HG03139 (cell line): ENCODE measurements around the gene SLCO4C1.
"Not testable (repeated sequence)": the region's sequence is repeated elsewhere in the genome, so short reads cannot be mapped to it uniquely, and the experiment has no call there.

Experiments used
- ATAC-seq: cut with Tn5 transposase; IDR thresholded peaks from one replicate; pipeline ENCODE4 v1.9.1; 2021; ENCODE audit not compliant: unreplicated experiment

The SLCO4C1 gene

DNA sequence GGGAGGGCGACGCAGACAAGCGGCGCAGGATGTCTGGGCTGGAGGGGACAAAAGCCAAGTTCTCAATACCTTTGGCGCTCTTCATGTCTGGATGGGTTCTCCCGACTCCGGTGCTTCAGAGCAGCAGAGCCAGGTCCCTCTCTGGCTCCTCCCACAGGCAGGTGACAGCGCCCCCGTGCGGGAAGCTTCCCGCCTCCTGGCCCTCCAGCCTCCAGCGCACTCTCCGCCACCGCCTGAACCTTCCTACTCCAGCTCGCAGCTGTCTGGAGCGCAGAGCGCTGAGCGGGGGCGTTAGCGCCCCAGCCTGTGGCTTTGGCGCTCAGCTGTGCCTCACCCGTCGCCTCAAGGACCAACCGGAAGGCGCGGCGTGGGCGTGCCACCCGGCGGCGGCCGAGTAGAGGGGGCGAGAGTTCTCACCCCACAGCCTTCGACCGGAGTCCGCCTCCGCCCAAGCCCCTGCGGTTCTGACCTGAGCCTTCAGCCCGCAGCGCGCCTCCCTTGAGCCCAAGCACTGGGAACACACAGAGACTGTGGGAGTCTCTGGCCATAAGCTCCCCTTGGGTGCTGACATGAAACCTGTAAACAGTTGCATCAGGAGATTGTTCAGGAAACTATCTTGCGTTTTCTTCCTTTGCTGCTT, at the start of gene SLCO4C1:
SLCO4C1 (minus strand) TSS at position 107 of the 640 bp plus-strand sequence; CDS start at position 85, 22 bp downstream.
- peak; percentile 96 for ATAC-seq

GRCh38 chr5:102341681-102342288, 45.7 kb upstream of the SLCO4C1 start:
- no peak for ATAC-seq

DNA sequence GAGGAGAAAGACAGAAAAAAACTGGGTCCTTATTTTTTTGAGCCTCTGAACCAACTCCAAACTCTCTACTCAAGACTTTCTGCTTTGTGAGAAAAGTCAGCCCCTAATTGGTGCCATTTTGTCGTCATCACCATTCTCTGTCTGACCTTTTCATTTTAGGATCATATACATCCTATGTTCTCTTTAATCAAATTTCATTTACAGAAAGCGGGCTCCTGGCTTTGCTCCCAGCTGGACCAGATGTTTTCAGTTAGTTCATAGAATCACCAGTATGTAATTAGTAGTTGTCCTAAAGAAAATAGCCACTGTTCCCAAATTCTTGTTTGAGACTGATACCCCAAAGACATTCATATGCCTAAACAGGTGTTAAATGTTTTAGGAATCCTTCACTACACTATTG, 28.6 kb upstream of the SLCO4C1 start:
- no peak for ATAC-seq

- not testable (repeated sequence) for ATAC-seq
Observed at GRCh38 chr5:102318801-102319200, 22.7 kb upstream of the SLCO4C1 start.

GRCh38 chr5:102314328-102314727, 18.2 kb upstream of the SLCO4C1 start:
- no peak for ATAC-seq

- ATAC-seq, result no peak
Observed at GRCh38 chr5:102313912-102314311, 17.8 kb upstream of the SLCO4C1 start.

- ATAC-seq, result no peak
Observed at GRCh38 chr5:102312586-102313370, 16.7 kb upstream of the SLCO4C1 start.

DNA sequence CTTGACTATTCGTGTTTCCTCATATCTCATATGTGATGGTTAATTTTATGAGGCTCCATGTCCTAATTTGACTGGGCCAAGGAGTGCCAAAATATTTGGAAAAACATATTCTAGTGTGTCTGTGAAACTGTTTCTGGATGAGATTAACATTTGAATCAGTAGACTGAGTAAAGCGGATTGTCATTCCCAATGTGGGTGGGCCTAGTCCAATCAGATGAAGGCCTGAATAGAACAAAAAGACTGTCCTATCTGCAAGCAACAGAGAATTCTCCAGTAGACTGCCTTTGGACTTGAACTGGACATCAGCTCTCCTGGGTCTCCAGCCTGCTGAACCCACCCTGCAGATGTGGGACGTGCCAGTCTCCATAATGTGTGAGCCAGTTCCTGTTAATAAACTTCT, 13.5 kb upstream of the SLCO4C1 start:
- no peak for ATAC-seq

DNA sequence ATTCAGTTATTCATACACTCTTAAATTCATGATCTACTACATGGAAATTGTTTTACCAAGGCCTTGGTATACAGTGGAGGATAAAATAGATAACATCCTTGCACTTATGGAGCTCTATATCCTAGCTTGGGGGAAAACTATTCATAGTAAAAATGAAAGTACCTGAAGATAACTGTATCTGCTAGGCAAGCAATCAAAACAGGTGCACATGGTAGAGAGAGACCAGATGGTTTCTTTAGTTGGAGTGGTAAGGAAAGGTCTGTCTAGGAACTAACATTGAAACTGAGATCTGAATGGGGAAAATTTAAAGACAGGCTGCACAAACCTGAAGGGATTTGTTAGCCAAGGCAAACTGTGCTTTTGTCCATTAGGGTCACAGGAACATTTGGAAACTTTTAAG, 11.1 kb upstream of the SLCO4C1 start:
- no peak for ATAC-seq

DNA sequence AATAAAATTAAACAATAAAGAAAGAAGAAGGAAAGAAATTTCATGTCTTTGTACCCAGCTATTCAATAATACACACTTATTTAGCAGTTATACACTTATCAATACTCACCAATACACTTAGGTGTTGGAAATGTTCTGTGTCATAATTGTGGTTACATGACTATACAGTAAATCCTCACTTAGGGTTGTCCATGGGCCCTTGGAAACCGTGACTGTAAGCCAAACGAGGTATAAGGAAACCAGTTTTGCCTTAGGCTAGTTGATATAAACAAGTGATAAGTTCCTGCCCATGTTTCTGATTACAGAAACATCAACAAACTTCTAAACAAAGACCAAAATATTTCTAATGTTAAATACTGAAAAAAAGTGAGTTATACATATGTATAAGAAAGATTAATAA, 10.0 kb upstream of the SLCO4C1 start:
- ATAC-seq, result no peak

DNA sequence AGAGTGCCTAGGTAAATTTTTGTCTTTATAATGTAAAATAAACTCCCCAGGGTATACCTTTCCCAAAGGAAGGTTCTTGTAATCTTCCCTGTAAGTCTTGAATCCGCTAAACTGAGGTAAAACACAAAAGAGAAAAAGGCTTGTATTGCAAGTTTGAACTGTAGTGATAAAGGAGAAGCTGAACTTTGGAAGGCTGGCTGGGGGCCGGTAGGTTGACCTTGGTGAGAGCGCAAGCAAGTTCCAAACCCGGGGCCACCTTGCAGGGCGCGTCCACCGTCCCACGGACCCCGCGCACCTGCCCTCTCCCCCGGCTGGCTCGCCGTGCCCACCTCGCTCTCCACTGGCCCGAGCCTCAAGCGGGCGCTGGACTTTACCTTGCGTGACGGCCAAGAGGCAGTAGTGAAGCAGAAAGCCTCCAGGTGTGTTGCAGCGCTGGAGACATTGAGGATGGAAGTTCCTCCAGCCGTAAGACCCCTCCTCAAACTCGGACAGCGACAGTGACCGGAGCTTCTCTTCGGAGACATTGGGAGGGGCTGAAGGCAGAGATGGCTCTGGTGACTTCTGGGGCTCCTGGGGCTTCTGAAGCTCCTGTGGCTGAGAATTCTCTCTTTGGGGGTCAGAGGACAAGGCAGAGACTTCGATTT, 428 bp downstream of the SLCO4C1 start:
- ATAC-seq, result peak; percentile 3

DNA sequence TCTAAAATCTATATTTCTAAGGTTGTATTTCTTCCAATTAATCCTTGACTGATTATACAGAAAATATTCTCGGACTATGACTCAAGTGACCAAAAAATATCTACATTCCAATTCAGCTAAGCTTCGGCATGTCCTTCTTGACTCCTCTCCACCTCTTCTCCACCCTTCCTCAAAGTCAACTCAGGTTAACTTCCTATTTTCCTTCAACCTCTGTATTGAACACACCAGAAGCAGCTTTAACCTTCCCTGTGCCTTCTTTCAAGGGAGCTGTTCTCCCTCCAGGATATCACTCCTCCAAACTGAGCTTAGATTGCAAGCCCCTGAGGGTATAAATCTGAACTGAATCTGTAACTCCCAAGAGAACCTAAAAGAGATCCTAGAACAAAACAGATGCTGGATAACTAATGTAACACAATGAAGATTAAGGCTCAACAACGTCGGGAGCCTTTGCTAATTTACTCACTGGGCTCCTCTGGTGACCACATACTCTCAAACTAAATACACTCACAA, 1.1 kb downstream of the SLCO4C1 start:
- ATAC-seq, result no peak

DNA sequence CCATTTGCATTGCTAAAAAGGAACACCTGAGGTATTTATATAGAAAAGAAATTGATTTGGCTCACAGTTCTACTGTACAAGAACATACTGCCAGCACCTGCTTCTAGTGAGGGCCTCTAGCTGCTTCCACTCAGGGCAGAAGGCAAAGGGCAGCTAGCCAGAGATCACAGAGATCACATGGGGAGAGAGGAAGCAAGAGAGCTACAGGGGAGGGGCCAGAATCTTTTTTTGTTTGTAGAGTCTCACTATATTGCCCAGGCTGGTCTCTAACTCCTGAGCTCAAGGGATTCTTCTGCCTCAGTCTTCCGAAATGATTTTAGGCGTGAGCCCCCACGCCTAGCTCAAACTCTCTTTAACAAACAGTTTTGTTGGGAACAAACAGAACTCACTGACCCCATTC, 6.1 kb downstream of the SLCO4C1 start:
- no peak for ATAC-seq

DNA sequence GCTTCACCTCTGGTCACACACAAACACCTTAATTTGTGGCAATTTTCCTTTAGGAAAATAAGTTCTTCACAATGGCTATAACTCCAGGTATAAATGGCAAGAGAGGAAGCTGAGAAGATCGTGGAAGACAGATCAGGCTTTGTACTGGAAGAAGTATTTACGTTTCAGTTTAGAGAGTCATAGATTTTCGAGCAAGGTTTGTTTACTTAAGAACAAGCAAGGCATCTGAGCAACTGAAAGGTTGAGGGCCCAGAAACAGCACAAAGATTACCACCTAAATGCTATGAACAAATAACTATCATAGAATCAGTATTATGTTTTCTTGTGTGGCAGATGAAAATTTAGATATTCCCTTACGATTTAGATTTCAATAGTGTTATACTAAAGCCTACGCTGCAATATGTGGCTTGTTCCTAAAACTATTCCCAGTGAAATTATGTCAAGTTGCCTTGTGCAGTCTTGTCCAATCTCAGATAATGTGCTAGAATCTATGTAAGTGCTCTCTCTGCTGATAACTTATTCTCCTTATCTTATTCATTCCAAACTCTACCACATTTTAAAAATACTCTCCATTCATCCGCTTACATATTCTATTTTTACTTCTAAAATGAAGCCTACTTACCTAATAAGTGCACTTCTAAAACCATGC, 6.7 kb downstream of the SLCO4C1 start:
- ATAC-seq, result no peak

DNA sequence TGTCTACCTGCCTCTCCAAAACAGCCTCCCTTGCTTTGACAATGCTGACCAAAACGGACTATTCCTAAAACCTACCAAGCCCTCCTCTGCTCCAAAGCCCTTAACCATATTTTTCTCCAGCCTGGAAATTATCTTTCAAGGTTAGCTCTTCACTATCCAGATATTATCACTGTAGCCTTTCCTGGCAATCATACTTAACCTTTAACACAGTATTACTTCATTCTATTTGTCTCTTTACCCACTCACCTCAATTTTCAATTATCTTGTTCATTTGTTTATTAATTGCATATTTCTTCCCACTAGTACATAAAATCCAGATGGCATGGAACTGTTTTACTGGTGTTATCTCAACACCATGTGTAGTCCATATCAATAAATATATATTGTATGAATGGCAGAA, 7.5 kb downstream of the SLCO4C1 start:
- no peak for ATAC-seq

DNA sequence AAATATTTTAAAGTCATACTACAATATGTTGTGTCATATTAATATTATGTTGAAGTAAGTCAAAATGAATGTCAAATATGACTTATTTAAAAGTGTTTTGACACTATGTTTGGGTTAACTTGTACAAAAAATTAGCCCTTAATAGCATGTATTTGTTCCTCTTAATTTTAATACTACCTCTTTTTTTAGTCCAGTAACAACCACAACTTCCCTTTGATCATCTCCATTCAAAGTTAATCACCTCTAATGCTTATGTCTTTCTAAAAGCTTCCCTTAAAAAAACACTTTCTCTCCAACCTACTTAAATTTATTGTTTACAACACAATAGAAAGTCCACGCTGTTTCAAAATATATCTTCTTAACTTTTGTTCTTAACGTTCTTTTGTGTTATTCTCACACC, 9.6 kb downstream of the SLCO4C1 start:
- no peak for ATAC-seq

DNA sequence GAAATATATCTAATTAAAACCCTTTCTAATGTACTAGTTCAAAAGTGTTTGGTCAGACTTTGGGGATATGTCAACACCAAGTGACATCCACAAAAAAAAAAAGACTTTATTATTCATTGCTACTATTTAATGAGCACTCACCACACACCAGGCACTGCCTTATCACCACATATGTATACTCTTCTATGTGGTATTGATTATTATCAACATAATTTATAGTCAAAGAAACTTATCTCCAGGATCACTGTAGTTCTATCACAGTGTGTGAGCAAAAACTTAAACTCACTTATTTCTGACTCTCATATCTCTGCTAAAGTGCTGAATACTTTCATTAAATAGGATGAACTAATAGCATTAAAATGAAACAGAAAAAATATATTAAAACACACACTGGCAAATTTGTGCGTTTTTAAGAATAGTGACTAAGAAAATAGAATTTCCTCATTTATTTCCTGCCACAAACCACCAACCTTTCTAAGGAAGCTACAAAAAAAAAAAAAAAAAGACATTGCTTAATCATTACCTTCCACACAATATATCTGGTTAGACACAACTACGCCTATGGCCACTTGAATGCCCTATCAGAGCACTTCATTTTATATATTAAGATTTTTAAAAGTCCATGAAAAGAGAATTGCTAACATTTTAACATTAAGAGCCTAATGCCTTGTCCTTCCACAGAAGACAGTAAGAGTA, 12.8 kb downstream of the SLCO4C1 start:
- ATAC-seq, result peak; percentile 63

DNA sequence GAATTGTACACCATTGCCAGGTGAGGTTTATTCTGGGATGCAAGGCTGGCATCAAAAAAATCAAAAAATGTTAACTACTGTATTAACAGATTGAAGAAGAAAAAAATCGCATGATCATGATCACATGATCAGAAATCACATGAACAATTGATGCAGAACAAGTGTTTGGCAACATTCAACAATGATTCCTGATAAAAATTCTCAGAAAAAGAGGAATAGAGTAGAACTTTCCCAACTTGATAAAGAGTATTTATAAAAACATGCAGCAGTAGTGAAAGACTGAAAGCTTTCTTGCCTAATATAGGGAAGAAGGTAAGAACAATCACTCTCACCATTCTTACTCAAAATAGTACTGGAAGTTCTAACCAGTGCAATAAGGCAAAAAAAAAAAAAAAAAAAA, 16.4 kb downstream of the SLCO4C1 start:
- no peak for ATAC-seq

DNA sequence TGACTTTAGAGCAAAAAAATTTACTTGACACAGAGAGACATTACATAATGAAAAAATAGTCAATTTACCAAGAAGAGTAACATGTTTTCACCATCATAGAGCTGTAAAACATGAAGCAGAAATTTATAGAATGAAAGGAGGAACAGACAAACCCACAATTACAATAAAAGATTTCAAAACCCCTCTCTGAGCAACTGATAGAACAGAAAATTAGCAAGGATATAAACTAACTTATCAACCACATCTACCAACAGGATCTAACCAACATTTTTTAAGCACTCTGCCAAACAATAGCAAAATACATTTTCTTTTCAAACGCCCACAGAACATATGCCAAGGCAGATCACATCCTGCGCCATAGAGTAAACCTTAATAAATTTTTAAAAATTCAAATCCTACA, 17.9 kb downstream of the SLCO4C1 start:
- no peak for ATAC-seq

DNA sequence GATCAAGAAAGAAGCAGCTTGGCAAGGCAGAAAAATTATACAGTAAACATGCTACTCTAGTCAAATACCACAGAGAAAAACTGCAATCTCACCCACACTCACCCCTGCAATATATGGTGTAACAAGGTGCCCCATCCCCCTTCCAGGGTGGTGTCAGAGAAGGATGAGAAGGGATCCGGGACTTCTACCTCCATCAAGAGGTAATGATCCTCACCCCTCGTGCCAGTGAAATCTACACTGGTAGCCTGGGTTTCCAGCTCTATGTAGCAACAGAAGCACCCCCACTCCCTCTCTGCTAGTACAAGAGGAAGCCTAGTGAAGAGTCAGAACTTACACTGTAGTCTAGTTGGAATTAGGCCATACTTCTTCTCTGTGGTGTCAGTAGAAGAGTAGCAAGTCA, 18.9 kb downstream of the SLCO4C1 start:
- no peak for ATAC-seq
